Esophagus squamous epithelium (tissue), 4 donors: ENCODE measurements around the gene LRRC10B.

Experiments
- POLR2A ChIP-seq, 4 donors: fragments of 450-650 bp; IDR thresholded peaks; one replicate each; pipeline ENCODE4 v1.6.1; 2017; ENCODE audit warnings: antibody characterized with exemption in 4 of 4, mild to moderate bottlenecking in 4 of 4, moderate library complexity in 3 of 4
- TF ChIP-seq, protein P1 (sequence below), 6 experiments: fragments of 450-650 bp in 4 of 6; fragments of 200-600 bp in 2 of 6; sonication (generic) in 2 of 6; IDR thresholded peaks; one replicate each; pipeline ENCODE4 v1.5.1; 2016 to 2019; ENCODE audit warnings: antibody characterized with exemption in 6 of 6, mild to moderate bottlenecking in 4 of 6, moderate library complexity in 4 of 6

DNA sequence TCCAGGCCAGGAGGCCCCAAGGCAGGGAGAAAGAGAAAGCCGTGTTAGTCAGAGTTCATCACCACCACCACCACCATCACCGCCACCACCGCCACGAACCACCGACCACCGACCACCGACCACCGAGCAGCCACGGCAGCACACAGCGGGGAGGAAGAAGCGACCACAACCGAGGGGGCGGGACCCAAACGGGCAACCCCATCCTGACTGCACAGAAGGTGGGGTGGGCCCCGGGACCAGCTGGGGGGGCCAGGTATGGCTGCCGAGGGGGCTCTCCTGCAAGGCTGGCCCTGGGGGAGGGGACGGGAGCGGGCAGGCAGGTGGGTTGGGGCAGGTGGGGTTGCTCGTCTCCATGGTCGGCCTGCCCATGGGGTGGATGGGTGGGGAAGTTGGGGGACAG is 38.1 kb downstream of the LRRC10B start:
- TF ChIP-seq, protein P1, sequence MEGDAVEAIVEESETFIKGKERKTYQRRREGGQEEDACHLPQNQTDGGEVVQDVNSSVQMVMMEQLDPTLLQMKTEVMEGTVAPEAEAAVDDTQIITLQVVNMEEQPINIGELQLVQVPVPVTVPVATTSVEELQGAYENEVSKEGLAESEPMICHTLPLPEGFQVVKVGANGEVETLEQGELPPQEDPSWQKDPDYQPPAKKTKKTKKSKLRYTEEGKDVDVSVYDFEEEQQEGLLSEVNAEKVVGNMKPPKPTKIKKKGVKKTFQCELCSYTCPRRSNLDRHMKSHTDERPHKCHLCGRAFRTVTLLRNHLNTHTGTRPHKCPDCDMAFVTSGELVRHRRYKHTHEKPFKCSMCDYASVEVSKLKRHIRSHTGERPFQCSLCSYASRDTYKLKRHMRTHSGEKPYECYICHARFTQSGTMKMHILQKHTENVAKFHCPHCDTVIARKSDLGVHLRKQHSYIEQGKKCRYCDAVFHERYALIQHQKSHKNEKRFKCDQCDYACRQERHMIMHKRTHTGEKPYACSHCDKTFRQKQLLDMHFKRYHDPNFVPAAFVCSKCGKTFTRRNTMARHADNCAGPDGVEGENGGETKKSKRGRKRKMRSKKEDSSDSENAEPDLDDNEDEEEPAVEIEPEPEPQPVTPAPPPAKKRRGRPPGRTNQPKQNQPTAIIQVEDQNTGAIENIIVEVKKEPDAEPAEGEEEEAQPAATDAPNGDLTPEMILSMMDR (IDR thresholded peaks at IDR 0.05): no peak
- no peak for TF ChIP-seq POLR2A (IDR thresholded peaks at IDR 0.05)
